ENCODE data around the gene FHOD3.

FHOD3 gene

GRCh38 chr18:36608107-36608506 is 310.6 kb downstream of the FHOD3 start:
- no peak overlapping the region for H3K4me3 ChIP-seq (ENCODE audit: low read length)
- TF ChIP-seq, protein P1, sequence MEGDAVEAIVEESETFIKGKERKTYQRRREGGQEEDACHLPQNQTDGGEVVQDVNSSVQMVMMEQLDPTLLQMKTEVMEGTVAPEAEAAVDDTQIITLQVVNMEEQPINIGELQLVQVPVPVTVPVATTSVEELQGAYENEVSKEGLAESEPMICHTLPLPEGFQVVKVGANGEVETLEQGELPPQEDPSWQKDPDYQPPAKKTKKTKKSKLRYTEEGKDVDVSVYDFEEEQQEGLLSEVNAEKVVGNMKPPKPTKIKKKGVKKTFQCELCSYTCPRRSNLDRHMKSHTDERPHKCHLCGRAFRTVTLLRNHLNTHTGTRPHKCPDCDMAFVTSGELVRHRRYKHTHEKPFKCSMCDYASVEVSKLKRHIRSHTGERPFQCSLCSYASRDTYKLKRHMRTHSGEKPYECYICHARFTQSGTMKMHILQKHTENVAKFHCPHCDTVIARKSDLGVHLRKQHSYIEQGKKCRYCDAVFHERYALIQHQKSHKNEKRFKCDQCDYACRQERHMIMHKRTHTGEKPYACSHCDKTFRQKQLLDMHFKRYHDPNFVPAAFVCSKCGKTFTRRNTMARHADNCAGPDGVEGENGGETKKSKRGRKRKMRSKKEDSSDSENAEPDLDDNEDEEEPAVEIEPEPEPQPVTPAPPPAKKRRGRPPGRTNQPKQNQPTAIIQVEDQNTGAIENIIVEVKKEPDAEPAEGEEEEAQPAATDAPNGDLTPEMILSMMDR (conservative IDR thresholded peaks at IDR 0.05; ENCODE audit: low read length) = no peak
- DNase-seq (ENCODE audit: low read depth) = no peak

DNA sequence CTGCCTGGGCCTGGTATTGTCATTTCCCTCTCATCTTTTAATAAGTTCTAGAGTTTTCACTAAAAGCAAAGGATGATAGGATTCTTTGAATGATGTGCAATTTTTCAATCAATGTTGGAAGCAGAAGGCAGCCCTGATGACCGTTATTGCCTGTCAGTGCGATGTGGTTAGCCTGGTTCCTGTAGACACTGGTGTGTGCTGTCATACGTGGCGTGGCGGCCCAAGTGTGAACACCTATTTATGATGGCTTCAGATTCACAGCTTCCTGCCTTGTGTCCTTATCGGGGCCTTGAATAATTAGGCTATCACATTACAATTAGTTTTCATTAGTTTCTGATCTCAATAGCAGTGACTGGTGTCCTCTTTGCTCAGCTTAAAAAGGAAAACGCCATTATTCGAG is 312.7 kb downstream of the FHOD3 start:
- no peak overlapping the region for H3K4me3 ChIP-seq (ENCODE audit: low read length)

DNA sequence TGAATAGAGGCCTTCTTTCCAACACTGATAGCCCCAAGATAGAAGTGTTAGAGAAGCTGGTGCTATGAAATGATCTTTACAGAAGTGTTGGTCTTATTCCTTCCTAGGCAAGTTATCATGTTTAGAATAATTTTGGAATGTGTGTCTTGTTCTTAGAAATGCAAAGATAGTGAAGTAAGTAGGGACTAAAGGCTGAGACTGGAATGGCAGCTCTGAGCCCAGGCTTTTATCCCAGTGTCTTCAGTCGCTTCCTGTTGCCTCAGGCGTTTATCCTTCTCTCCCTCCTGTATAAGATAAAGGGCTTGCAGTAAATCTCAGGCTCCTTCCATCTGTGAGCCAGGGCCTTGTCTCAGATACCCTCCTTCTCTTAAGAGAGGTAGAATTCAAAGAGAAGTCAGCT is 313.1 kb downstream of the FHOD3 start:
- TF ChIP-seq, protein P1 (conservative IDR thresholded peaks at IDR 0.05; ENCODE audit: low read length) = no peak
- DNase-seq (ENCODE audit: low read depth) = no peak
- H3K4me3 ChIP-seq (ENCODE audit: low read length) = no peak overlapping the region

More for the DNA sequence above, 312.7 kb downstream of the FHOD3 start:
- TF ChIP-seq, protein P1 (conservative IDR thresholded peaks at IDR 0.05; ENCODE audit: low read length) = no peak
- DNase-seq (ENCODE audit: low read depth) = no peak

- no peak for DNase-seq (ENCODE audit: low read depth)
- no peak overlapping the region for H3K4me3 ChIP-seq (ENCODE audit: low read length)
- TF ChIP-seq, protein P1 (conservative IDR thresholded peaks at IDR 0.05; ENCODE audit: low read length) = no peak
Observed at GRCh38 chr18:36613069-36613468, 315.6 kb downstream of the FHOD3 start.

- no peak for DNase-seq (ENCODE audit: low read depth)
- TF ChIP-seq, protein P1 (conservative IDR thresholded peaks at IDR 0.05; ENCODE audit: low read length) = no peak
- H3K4me3 ChIP-seq (ENCODE audit: low read length) = no peak overlapping the region
Observed at GRCh38 chr18:36613810-36614209, 316.3 kb downstream of the FHOD3 start.

GRCh38 chr18:36620788-36621187 is 323.3 kb downstream of the FHOD3 start:
- H3K4me3 ChIP-seq (ENCODE audit: low read length) = no peak overlapping the region
- TF ChIP-seq, protein P1 (conservative IDR thresholded peaks at IDR 0.05; ENCODE audit: low read length) = peak; percentile 38
- DNase-seq (ENCODE audit: low read depth) = peak; percentile 60

DNA sequence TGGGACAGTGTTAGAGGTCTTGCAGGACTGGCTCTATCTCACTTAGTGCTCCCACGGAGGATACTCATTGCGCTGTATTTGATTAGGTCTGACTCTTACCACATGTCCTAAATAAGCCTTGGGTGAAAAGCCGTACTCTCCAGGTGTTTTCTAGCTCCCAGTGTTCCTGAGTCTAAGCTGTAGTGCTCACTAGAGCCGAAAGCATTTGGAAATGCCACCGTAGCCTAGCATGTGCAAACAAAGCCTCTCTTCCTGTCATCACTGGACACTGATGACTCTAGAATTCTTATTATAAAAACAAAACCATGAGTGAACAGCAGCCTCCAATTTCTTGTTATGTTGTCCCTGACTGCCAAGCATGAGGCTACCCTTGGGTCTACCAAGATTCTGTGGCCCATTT is 325.1 kb downstream of the FHOD3 start:
- DNase-seq (ENCODE audit: low read depth) = no peak
- TF ChIP-seq, protein P1 (conservative IDR thresholded peaks at IDR 0.05; ENCODE audit: low read length) = no peak
- no peak overlapping the region for H3K4me3 ChIP-seq (ENCODE audit: low read length)
